Endothelial cell (in vitro differentiated cells): ENCODE data around the gene TRAF3IP3. TPM values are rescaled to one million over a fixed set of nuclear protein-coding genes. Genes with fewer than 3 reads are reported as not detected.

Source experiments
- DNase-seq: peaks from one replicate; pipeline ENCODE4 v3.0.0; 2021; ENCODE audit warnings: low spot score
- H3K27ac Mint-ChIP-seq: one replicate; pipeline ENCODE4 v1.8.0; 2021; ENCODE audit warnings: mixed read lengths, inconsistent platforms; ENCODE audit not compliant: unreplicated experiment
- H3K27me3 Mint-ChIP-seq: one replicate; pipeline ENCODE4 v1.8.0; 2021; ENCODE audit warnings: mild to moderate bottlenecking, moderate library complexity, mixed read lengths, inconsistent platforms; ENCODE audit not compliant: unreplicated experiment
- H3K36me3 Mint-ChIP-seq: one replicate; pipeline ENCODE4 v1.8.0; 2021; ENCODE audit warnings: mild to moderate bottlenecking, low read depth, mixed read lengths, inconsistent platforms; ENCODE audit not compliant: unreplicated experiment
- H3K4me1 Mint-ChIP-seq: one replicate; pipeline ENCODE4 v1.8.0; 2021; ENCODE audit warnings: mild to moderate bottlenecking, mixed read lengths, inconsistent platforms; ENCODE audit not compliant: unreplicated experiment
- H3K4me3 Mint-ChIP-seq: one replicate; pipeline ENCODE4 v1.8.0; 2021; ENCODE audit warnings: mild to moderate bottlenecking, mixed read lengths, inconsistent platforms; ENCODE audit not compliant: unreplicated experiment
- H3K9me3 Mint-ChIP-seq: one replicate; pipeline ENCODE4 v1.8.0; 2021; ENCODE audit warnings: mixed read lengths, inconsistent platforms; ENCODE audit not compliant: unreplicated experiment
- total RNA-seq: library from RNA; stranded (reverse); fragmentation: NEBNext Ultra II Directional; extraction: Animal tissue kit (Norgen Biotek cat#: 25700); gene quantifications from one replicate; pipeline ENCODE4 v1.2.1, GENCODE V29; 2021; ENCODE audit not compliant: unreplicated experiment
- TF ChIP-seq, protein P1 (sequence below): fragments of 200-600 bp; sonication (generic); IDR thresholded peaks from one replicate; pipeline ENCODE4 v1.5.0; 2021; ENCODE audit warnings: antibody characterized with exemption; ENCODE audit not compliant: unreplicated experiment

TRAF3IP3 gene
- total RNA-seq, 1 donor from 2014 or later: not detected

DNA sequence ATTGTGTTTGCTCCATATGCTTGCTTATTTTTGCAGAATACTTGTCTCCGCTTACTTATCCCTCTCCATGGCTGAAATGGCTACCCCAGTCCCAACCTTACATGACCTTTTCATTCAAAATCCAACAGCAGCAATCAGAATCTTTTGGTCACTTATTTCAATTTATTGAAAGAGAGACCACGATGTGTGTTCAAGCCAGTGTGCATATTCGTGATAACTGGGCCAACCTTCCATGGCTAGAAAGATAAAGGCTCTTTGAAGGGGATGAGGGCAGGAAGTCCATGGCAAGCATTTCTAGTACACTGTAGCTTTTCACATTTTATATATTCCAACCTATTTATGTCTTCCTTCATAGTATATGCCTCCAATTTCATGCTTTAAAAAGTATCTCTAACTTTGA lies 28.1 kb upstream of the TRAF3IP3 start:
- H3K9me3 Mint-ChIP-seq: no peaks in the 10 kb centered on the region
- H3K4me1 Mint-ChIP-seq: peaks cover 8% of the 10 kb centered on the region
- no peak overlapping the region for H3K27ac Mint-ChIP-seq
- H3K27me3 Mint-ChIP-seq: no peaks in the 10 kb centered on the region
- no peak for DNase-seq
- H3K4me3 Mint-ChIP-seq: no peak overlapping the region
- no peaks in the 10 kb centered on the region for H3K36me3 Mint-ChIP-seq
- TF ChIP-seq, protein P1, sequence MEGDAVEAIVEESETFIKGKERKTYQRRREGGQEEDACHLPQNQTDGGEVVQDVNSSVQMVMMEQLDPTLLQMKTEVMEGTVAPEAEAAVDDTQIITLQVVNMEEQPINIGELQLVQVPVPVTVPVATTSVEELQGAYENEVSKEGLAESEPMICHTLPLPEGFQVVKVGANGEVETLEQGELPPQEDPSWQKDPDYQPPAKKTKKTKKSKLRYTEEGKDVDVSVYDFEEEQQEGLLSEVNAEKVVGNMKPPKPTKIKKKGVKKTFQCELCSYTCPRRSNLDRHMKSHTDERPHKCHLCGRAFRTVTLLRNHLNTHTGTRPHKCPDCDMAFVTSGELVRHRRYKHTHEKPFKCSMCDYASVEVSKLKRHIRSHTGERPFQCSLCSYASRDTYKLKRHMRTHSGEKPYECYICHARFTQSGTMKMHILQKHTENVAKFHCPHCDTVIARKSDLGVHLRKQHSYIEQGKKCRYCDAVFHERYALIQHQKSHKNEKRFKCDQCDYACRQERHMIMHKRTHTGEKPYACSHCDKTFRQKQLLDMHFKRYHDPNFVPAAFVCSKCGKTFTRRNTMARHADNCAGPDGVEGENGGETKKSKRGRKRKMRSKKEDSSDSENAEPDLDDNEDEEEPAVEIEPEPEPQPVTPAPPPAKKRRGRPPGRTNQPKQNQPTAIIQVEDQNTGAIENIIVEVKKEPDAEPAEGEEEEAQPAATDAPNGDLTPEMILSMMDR: no peak

DNA sequence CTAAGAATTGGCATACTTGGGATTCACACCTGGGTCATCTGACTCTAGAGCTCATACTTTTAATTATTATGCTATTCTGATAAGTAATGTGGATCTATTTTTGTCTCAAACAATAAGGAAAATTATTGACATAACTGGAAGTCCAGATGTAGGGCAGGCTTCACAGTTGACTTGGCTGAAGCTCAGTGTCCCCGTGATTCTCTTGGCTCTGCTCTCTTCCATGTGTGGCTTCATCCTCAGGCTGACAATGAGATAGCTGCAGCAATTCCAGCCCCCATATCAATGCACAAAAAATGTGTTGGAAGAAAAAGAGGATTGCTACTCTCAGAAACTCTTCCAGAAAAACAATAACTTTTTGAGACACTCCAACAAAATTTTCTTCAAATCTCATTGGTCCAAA lies 27.4 kb upstream of the TRAF3IP3 start:
- Mint-ChIP-seq H3K36me3 (no peaks in the 10 kb centered on the region), H3K27ac (no peak overlapping the region), H3K27me3 (no peaks in the 10 kb centered on the region), H3K9me3 (no peaks in the 10 kb centered on the region), H3K4me1 (peaks cover 7% of the 10 kb centered on the region), H3K4me3 (no peak overlapping the region)
- TF ChIP-seq, protein P1: no peak
- DNase-seq: no peak

DNA sequence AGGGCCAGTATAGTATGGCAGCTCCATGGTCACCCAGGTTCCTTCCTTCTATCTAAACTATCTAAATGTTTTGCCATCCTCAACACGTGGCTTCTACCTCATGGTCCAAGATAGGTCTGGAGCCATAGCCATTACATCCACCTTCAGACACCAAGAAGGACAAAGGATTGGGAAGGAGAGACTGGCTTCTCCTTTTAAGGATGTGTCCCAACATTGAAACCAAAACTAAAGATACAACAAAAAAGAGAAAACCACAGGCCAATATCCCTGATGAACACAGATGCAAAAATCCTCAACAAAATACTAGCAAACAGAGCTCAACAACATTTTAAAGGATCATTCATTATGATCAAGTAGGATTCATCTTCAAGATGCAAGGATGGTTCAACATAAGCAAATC lies 26.4 kb upstream of the TRAF3IP3 start:
- no peaks in the 10 kb centered on the region for H3K4me1 Mint-ChIP-seq
- H3K4me3 Mint-ChIP-seq: no peak overlapping the region
- no peaks in the 10 kb centered on the region for H3K36me3 Mint-ChIP-seq
- no peak overlapping the region for H3K27ac Mint-ChIP-seq
- H3K27me3 Mint-ChIP-seq: no peaks in the 10 kb centered on the region
- TF ChIP-seq, protein P1: no peak
- DNase-seq: no peak
- H3K9me3 Mint-ChIP-seq: no peaks in the 10 kb centered on the region

DNA sequence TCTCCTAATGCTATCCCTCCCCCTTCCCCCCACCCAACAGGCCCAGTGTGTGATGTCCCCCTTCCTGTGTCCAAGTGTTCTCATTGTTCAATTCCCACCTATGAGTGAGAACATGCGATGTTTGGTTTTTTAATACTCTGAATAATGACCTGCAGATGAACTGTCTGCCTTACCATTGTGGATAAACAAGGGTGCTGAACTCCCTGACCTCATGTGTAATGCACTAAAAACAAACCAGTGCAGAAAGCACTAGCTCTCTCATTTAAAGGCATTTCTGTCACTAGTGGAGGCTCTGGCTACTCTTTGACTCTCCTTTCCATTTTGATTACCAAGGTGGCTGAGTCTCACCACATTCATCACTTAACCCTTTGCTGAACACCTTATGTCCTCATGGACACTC lies 23.1 kb upstream of the TRAF3IP3 start:
- H3K4me3 Mint-ChIP-seq: no peak overlapping the region
- H3K27me3 Mint-ChIP-seq: no peaks in the 10 kb centered on the region
- DNase-seq: no peak
- no peaks in the 10 kb centered on the region for H3K4me1 Mint-ChIP-seq
- no peak overlapping the region for H3K27ac Mint-ChIP-seq
- H3K9me3 Mint-ChIP-seq: no peaks in the 10 kb centered on the region
- no peaks in the 10 kb centered on the region for H3K36me3 Mint-ChIP-seq
- TF ChIP-seq, protein P1: no peak

DNA sequence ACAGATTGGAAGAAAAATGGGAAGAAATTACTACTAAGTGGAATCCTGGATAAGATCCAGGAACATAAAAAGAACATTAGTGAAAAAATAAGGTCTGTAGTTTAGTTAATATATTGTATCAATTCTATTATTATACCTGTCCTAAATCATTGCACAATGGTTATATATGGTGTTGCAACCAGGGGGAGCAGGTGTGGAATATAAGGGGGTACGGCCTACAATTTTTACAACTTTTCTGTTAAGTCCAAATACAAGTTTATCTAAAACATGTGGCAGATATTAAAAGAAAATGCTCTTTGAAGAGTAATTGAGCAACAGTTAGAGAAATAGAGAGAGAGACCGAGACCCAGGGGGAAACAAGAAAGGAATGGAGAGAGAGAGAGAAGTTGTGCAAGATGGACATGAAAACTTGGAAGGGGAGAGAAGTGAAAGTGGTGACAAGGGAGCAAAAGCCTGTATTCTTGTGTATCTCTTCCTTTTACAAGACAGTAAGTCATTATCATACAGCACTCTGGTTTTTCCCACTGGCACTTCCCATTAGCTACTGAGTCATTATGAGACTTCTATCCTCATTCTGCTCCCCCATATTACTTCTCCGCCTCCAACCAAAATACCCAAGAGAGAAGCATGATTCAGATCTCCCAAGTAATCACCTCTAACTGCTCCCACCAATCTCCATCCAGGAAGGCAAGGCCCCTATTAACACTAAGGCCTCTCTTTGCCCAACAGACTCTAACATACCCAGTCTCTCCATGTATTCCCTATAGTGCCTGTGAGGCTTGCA lies 22.3 kb upstream of the TRAF3IP3 start:
- no peak overlapping the region for H3K4me3 Mint-ChIP-seq

More for the DNA sequence above, 22.3 kb upstream of the TRAF3IP3 start:
- H3K9me3 Mint-ChIP-seq: no peaks in the 10 kb centered on the region
- TF ChIP-seq, protein P1: no peak
- DNase-seq: no peak
- H3K4me1 Mint-ChIP-seq: no peaks in the 10 kb centered on the region
- no peaks in the 10 kb centered on the region for H3K27me3 Mint-ChIP-seq
- H3K36me3 Mint-ChIP-seq: no peaks in the 10 kb centered on the region
- H3K27ac Mint-ChIP-seq: no peak overlapping the region
